Choroid plexus epithelial cell (primary cell): ENCODE results near the gene IPO4.

Experiments
- DNase-seq: peaks from one replicate; pipeline ENCODE4 v3.0.0-alpha.2; 2010; ENCODE audit warnings: low read depth
- H3K4me3 ChIP-seq: 2 replicates; pipeline ENCODE4 v1.5.1; 2011; ENCODE audit warnings: low read depth, mild to moderate bottlenecking, control low read depth, low read length, moderate library complexity
- CTCF ChIP-seq: conservative IDR thresholded peaks from 2 replicates; pipeline ENCODE4 v1.5.1; 2011; ENCODE audit warnings: low read depth, mild to moderate bottlenecking, control low read depth, inconsistent platforms, low read length, moderate library complexity

The IPO4 gene

GRCh38 chr14:24131549-24131966 lies 57.1 kb downstream of the IPO4 start:
- DNase-seq, result no peak
- no peak for TF ChIP-seq CTCF
- H3K4me3 ChIP-seq, result no peak overlapping the region

- no peak for DNase-seq
- H3K4me3 ChIP-seq, result no peak overlapping the region
- no peak for TF ChIP-seq CTCF
These were observed 57.7 kb downstream of the IPO4 start for GRCh38 chr14:24130717-24131548.

- H3K4me3 ChIP-seq, result no peak within 1 kb of the TSS
- no peak for TF ChIP-seq CTCF
- no peak for DNase-seq
These were observed 58.3 kb downstream of the IPO4 start, which contains the start of gene FITM1 for GRCh38 chr14:24130380-24130716. Gene FITM1 (plus strand): TSS chr14:24130659. CDS start chr14:24131564, 905 bp downstream.
